Neural cell (in vitro differentiated cells): Measurements from ENCODE around the gene APH1A.

Experiments
- EZH2 ChIP-seq: fragments of 200-600, 300-800 bp; shearing (Covaris generic), sonication (generic); IDR thresholded peaks from 2 replicates; pipeline ENCODE4 v1.6.1; 2014; ENCODE audit warnings: antibody characterized with exemption, low read length, borderline replicate concordance, mild to moderate bottlenecking; ENCODE audit not compliant: insufficient read depth, poor library complexity, severe bottlenecking
- POLR2AphosphoS5 ChIP-seq: IDR thresholded peaks from 2 replicates; pipeline ENCODE4 v1.6.1; 2012
- TF ChIP-seq, protein P1 (sequence below): fragments of 450-650 bp; IDR thresholded peaks from 2 replicates; pipeline ENCODE4 v1.5.1; 2014; ENCODE audit warnings: antibody characterized with exemption, mild to moderate bottlenecking, moderate library complexity; ENCODE audit not compliant: poor library complexity, severe bottlenecking

DNA sequence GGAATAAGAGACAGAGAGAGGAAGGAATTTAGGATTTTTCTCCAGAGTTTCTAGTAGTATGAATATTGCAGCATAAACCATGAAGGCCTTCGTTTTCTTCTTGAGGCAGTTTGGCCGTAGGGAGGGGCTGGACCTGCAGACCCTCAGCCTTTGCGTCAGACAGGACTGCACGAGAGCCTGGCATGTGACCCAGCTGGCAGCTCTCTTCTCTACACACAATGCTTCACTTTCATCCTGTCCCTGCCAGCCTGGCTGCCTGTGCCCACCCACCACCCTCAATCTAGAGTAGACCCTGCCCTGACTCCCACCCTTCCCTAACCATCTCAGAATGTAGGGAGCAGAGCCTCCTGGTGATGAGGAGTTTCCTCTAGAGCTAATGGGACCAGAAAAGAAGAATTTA lies 9.6 kb downstream of the APH1A start:
- TF ChIP-seq, protein P1, sequence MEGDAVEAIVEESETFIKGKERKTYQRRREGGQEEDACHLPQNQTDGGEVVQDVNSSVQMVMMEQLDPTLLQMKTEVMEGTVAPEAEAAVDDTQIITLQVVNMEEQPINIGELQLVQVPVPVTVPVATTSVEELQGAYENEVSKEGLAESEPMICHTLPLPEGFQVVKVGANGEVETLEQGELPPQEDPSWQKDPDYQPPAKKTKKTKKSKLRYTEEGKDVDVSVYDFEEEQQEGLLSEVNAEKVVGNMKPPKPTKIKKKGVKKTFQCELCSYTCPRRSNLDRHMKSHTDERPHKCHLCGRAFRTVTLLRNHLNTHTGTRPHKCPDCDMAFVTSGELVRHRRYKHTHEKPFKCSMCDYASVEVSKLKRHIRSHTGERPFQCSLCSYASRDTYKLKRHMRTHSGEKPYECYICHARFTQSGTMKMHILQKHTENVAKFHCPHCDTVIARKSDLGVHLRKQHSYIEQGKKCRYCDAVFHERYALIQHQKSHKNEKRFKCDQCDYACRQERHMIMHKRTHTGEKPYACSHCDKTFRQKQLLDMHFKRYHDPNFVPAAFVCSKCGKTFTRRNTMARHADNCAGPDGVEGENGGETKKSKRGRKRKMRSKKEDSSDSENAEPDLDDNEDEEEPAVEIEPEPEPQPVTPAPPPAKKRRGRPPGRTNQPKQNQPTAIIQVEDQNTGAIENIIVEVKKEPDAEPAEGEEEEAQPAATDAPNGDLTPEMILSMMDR, result no peak
- TF ChIP-seq EZH2 (no peak), POLR2AphosphoS5 (no peak)
